Stimulated activated CD8-positive, alpha-beta memory T cell treated with anti-CD3 and anti-CD28 coated beads, Interleukin-15, amount 100 ng/mL, for 1 hour (primary cell): ENCODE measurements around the gene SOX10.

Experiments
- DNase-seq: peaks from one replicate; pipeline ENCODE4 v3.0.0-alpha.2; 2020; ENCODE audit warnings: low read depth

Gene SOX10

DNA sequence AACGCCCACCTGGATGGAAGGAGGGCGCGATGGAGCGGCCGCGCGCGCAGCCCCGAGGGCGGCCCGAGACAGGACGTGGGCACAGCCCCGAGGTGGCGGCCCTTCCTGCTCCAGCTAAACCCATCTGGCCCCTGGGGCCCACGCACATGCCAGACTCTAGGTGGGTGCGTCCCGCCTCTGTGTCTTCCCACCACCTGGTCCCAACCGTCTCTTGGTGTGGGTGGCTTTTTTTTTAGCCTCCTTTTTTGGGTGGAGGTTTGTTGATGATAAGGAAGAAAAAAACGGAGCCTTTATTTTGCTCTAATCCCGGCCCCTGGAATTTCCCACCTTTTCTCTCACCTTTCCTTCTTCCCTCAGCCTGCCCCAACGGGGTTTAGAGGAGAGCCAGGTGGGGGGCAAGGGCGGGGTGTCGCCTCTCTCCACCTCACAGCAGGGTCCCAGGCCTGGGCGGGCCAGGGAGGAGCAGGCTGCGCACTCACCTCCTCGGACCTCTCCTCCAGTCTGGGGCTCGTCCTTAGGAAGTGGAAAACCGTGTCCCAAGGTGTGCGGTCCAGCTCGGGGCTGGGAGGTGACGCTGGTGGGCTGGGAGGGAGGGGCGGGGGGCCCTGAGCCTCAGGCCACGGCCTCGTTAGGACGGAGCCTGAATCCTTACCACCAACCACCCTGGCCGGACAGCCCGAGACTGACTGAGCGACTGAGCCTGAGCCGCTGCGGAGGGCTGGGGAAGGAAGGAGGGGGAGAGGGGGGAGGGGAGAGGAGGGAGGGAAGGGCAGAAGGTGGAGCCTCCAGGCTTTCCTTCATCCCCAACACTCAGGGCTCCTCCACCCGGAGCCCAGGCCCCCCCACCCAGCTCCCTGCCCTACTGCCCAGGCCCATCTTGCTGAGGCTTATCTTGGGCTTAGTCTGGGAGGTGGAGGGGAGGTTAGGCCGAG, at the start of gene SOX10:
TSS of gene SOX10 (minus strand) at position 696 of the 932 bp plus-strand sequence. CDS start 771 bp downstream, outside the sequence.
- no peak for DNase-seq

GRCh38 chr22:38033522-38034277, 49.3 kb upstream of the SOX10 start:
- no peak for DNase-seq

DNA sequence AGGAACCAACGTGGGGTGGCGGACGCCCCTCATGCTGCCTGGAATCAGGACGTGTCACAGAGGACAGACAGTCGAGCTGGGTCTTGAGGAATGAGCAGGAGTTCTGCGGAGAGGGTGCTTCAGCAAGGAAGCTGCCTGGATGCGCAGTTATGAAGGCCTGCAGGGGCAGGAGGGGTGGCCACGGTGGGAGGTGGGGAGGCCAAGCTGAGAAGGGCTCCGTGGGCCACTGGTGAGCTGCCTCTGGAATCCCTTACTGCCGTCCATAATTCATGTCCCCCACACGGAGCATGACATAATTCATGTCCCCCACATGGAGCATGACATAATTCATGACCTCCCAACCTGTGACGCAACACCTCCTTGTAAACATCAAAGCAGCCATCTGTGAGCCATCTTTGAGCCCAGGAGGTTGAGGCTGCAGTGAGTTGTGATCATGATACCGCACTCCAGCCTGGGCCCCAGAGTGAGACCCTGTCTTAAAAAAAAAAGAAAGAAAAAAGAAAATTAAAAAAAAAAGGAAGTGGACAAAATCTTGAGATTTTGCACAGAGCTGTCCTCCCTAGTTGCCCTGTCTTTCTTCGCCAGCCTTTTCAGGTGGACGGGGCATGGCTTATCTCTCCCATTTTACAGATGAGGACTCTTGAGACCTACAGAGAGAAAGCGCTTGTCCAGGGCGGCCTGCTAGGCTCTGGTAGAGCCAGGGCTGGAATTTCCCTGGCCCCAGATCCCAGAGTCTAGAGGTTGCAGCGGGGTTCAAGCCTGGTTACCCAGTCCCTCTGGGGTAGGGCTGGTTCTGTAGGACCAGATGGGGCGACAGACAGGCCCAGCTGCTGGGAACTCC, 48.5 kb upstream of the SOX10 start:
- DNase-seq, result no peak

DNA sequence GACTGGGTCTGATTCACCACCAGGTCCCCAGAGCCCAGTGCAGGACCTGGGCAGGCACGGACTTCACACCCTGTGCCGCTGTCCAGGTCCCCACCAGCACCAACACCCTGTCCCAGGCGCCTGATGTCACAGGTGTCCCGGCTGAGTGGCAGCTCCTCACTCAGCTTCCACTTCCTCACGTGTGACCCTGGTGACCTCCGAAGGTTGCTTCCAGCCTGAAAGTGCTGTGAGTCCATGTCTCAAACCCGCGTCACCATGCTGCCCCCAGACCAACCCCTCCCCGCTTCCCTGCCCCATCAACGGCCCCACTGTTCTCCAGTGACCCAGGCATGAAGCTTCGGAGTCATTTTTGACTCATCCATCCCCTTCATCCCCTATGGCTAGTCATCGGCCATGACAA, 47.1 kb upstream of the SOX10 start:
- no peak for DNase-seq

- no peak for DNase-seq
These were observed 46.2 kb upstream of the SOX10 start for GRCh38 chr22:38030311-38031133.

GRCh38 chr22:38029901-38030300, 45.5 kb upstream of the SOX10 start:
- no peak for DNase-seq

DNA sequence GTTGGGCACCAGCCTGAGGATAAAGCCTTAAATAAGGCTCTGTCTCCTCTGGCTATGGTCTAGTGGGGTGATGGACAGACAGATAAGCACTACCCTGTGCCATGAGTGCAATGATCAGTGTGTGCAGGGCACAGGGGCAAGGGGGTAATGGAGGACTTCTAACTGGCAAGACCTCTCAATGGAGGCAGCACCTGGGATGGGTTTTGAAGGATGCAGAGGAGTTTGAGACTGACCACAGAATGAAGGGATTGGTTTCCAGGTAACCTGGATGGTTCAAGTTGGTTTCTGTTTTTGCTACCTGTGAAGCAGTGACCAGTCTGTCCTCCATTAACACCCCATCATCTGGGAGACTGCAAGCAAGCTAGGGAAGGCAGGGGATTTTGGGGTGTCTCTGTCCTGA, 45.0 kb upstream of the SOX10 start:
- no peak for DNase-seq

- DNase-seq, result no peak
These were observed 44.2 kb upstream of the SOX10 start for GRCh38 chr22:38028344-38029130.

DNA sequence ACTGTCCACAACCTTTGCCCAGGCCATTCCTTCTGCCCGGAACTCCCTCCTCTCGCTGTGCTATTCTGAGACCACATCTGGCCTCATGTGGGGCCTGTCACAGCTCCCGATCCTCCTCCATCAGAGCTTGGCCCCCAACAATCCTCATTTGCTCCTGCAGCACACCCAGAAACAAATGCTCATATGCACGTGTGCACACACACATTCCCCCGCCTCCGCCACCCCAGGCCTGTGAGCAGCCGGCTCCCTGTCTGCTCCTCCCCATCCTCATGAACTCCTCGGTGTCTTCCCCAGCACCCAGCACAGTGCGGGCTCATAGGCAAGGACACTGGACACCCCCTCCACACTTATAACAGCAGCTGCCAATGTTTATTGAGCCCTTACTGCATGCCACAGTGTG, 43.1 kb upstream of the SOX10 start:
- DNase-seq, result no peak

GRCh38 chr22:38026130-38027111, 42.1 kb upstream of the SOX10 start:
- no peak for DNase-seq

GRCh38 chr22:38025514-38025913, 41.2 kb upstream of the SOX10 start:
- DNase-seq, result no peak

DNA sequence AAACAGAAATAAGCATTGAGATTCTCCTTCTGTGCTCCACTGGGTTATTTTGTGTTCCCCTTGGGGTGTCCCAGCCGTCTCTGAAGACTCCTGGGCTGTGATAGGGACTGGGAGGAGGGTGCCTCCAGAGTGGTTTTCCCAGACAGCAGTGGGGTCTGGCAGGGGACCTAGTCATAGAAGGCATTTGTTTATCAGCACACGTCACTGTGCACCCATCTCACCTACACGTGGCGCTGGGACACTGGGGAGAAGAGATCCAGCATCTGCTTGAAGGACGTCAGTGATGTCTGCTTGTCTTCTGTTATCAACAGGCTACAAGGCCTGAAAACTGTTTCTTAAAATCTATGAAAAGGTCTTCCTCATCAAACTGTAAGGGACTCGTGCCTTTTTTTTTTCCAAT, 38.7 kb upstream of the SOX10 start:
- DNase-seq, result no peak

GRCh38 chr22:38021206-38021605, 36.9 kb upstream of the SOX10 start:
- DNase-seq, result no peak

- no peak for DNase-seq
These were observed 34.8 kb upstream of the SOX10 start for GRCh38 chr22:38018938-38019827.

GRCh38 chr22:38017939-38018885, 33.9 kb upstream of the SOX10 start:
- no peak for DNase-seq

GRCh38 chr22:38017272-38017920, 33.0 kb upstream of the SOX10 start:
- no peak for DNase-seq
